Heart left ventricle (tissue), 13 donors: ENCODE data around the gene EYS.

Source experiments
- CTCF ChIP-seq, 12 donors: fragments of 200-600 bp; sonication (generic) in 4 of 12; IDR thresholded peaks; one replicate each; pipeline versions ENCODE4 v1.5.0 to v1.8.0; 2018 to 2022; ENCODE audit warnings: antibody characterized with exemption in 12 of 12, mild to moderate bottlenecking in 5 of 12
- POLR2A ChIP-seq, 2 donors: fragments of 450-650 bp; IDR thresholded peaks; one replicate each; pipeline ENCODE4 v1.6.1; 2017; ENCODE audit warnings: antibody characterized with exemption in 2 of 2, mild to moderate bottlenecking in 2 of 2, moderate library complexity in 2 of 2
- donor health status: ischemic (EF 13 %, LVEDD 7.1; RV severe dilation, severe dysfunction).
- donor health status: DM: no; HTN: yes; CAD: no.
- donor health status: DM: no; HTN: no; CAD: no.
- donor health status: ischemic (EF 25% LVEDD 6.9; RV normal size, moderate dysfunction).
- donor health status: ischemic (EF 25% LVEDD 5.7; RV mildly dilated, moderate dysfunction).
- donor health status: ischemic (EF 35%, LVEDD 5.7; RV mildly dilated, moderate dysfunction).
- donor health status: nonischemic (EF 11% LVEDD 7.7; RV severe dilation, severe dysfunction).
- donor health status: DM: yes; HTN: yes; CAD: no.
- donor health status: PGD.
- donor health status: ischemic (EF 29% LVEDD 5.4; RV normal size, mild dysfunction).
- donor health status: nonischemic (EF 23%, LVEDD 6.1; RV moderate dilation, normal function).

- no peak for TF ChIP-seq CTCF (IDR thresholded peaks at IDR 0.05)
- no peak for TF ChIP-seq POLR2A (IDR thresholded peaks at IDR 0.05)
Measured at GRCh38 chr6:63709148-63709547, 1997.9 kb downstream of the EYS start.
